ENCODE measurements around the gene MATN4. TPM values are rescaled to one million over a fixed set of nuclear protein-coding genes. Genes with fewer than 3 reads are reported as not detected.

Gene MATN4
- total RNA-seq, 4 donors from 2014 or later: 0.25 to 1.5 (median 0.94) TPM; not detected in 1

DNA sequence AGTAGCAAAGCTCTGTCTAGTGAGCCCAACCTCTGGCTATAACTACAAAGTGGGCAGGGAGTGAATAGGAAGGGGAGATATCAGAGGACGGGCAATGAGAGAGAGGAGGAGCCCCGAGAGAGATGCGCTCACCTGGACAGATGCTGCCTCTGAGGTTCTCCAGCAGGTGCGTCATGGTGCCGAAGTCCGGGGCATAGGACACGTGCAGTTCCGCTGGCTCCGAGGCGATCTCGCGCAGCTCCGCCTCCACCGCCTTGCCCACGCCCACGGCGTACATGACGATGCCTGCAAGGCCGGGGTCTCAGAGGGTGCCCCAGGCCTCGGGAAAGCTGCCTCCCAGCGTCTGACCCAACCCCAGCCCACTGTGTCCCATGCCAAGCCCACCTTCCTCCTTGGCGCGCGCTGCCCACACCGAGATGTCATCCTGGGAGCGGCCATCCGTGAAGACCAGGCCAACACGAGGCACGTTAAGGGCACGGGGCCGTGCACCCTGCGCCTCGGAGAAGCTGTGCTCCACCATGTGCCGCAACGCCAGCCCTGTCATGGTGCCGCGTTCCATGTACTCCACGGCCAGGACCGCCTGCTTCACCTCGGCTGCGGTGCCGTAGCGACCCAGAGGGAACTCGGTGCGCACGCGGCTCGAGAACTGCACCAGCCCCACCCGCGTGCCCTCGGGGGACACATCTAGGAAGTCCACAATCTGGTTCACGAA lies 10.2 kb downstream of the MATN4 start:
- no peak overlapping the region for H3K27ac ChIP-seq
- H3K4me1 ChIP-seq: peaks cover 13% of the 10 kb centered on the region
- H3K27me3 ChIP-seq: peaks cover 4% of the 10 kb centered on the region
- H3K4me3 ChIP-seq: no peak overlapping the region
- DNase-seq (ENCODE audit: low spot score in 2 of 2): no peak
- TF ChIP-seq POLR2A (IDR thresholded peaks at IDR 0.05) (no peak), CTCF (IDR thresholded peaks at IDR 0.05) (no peak), EP300 (IDR thresholded peaks at IDR 0.05) (no peak), POLR2AphosphoS5 (IDR thresholded peaks at IDR 0.05) (no peak)
- no peaks in the 10 kb centered on the region for H3K36me3 ChIP-seq
- H3K9me3 ChIP-seq: no peaks in the 10 kb centered on the region
- WGBS: 94% methylated on average over 42 of the region's 52 CpGs

DNA sequence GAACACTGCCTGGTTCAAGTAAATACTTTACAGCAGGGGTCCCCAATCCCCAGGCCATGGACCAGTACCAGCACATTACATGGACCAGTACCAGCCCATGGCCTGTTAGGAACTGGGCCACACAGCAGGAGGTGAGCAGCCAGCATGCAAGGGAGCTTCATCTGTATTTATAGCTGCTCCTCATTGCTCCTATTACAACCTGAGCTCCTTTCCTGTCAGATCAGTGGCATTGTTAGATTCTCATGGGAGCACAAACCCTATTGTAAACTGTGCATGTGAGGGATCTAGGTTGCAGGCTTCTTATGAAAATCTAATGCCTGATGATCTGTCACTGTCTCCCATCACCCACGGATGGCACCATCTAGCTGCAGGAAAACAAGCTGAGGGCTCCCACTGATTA lies 13.4 kb downstream of the MATN4 start:
- Histone ChIP-seq H3K27me3 (peaks cover 4% of the 10 kb centered on the region), H3K27ac (no peak overlapping the region), H3K4me3 (no peak overlapping the region), H3K9me3 (no peaks in the 10 kb centered on the region), H3K4me1 (peaks cover 24% of the 10 kb centered on the region), H3K36me3 (no peaks in the 10 kb centered on the region)
- DNase-seq (ENCODE audit: low spot score in 2 of 2): peak in 1 of 2 donors; percentile 60
- TF ChIP-seq EP300 (IDR thresholded peaks at IDR 0.05) (no peak), POLR2A (IDR thresholded peaks at IDR 0.05) (no peak), CTCF (IDR thresholded peaks at IDR 0.05) (no peak), POLR2AphosphoS5 (IDR thresholded peaks at IDR 0.05) (no peak)
- WGBS: 100% methylated on average over 1 of the region's 1 CpG

DNA sequence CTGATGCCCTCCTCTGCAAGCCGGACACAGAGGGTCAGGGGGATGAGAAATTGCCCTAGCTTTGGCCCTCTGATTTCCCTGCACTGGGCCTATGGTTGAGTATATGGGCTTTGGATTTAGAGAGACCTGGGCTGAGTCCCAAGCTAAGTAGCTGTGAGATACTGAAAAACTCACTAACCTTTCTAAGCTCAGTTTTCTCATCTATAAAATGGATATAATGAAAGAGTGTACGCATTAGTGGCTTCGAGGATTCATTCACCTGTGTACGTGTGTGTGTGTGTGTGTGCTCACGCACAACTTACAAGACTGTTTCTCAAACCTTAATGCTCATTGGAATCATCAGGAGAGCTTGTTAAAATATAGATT lies 14.1 kb downstream of the MATN4 start:
- Histone ChIP-seq H3K4me3 (peak overlapping the region; percentile 53), H3K27me3 (peaks cover 4% of the 10 kb centered on the region), H3K36me3 (no peaks in the 10 kb centered on the region), H3K4me1 (peaks cover 24% of the 10 kb centered on the region), H3K9me3 (no peaks in the 10 kb centered on the region), H3K27ac (no peak overlapping the region)
- TF ChIP-seq CTCF (IDR thresholded peaks at IDR 0.05) (no peak), POLR2A (IDR thresholded peaks at IDR 0.05) (no peak), EP300 (IDR thresholded peaks at IDR 0.05) (no peak), POLR2AphosphoS5 (IDR thresholded peaks at IDR 0.05) (no peak)
- no peak for DNase-seq (ENCODE audit: low spot score in 2 of 2)
- WGBS: 63% methylated on average over 4 of the region's 5 CpGs

DNA sequence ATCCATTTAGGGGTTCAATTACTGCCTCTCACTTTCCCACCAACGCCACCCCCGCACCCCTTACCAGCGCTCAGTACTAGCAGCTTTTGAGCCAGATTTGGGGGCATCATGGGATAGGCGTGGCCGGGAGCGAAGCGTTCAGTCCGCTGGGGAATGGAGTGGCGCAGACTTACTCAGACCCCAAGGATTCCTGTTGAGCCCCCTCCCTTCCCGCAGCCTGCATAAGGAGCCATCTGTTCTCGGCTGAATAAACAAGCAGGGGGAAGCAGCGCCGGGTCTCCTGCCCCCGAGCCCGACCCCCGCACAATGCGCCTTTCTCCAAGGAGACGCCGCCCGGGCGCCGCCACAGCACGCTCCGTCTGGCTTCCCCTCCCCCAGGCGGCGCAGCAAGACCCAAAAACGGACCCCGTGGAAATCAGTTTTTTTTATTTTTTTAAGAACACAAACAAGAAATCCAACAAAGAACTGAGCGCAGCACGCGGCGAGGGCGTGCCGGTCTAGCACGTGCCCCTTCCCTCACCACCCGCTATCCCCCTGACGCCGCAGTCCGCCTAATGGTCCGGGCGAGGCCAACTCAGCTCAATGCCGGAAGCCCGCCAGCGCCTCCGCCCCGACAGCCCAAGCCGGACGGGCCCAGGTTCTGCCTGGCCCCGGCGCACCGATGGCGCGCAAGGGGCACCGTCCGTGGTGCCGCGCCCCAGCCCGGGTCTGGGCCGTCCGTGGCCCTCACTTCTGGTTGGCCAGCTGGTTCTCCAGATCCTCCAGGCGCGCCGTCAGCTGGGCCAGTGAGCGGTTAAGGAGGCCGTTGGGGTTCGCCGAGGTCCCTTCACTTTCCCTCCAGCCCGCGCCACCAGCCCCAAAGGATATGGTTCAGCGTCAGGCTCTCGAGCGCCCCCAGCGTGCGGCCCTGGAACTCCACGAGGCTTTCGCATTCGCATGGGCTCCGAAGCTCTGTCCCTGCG lies 14.8 kb downstream of the MATN4 start:
- WGBS: 4% methylated on average over 19 of the region's 79 CpGs
- peak overlapping the region; percentile 55 for H3K27ac ChIP-seq

More for the DNA sequence above, 14.8 kb downstream of the MATN4 start:
- Histone ChIP-seq H3K4me3 (peak overlapping the region; percentile 53), H3K36me3 (no peaks in the 10 kb centered on the region), H3K9me3 (no peaks in the 10 kb centered on the region), H3K4me1 (peaks cover 24% of the 10 kb centered on the region), H3K27me3 (peaks cover 4% of the 10 kb centered on the region)
- TF ChIP-seq CTCF (IDR thresholded peaks at IDR 0.05) (peak; percentile 91 to 99), POLR2AphosphoS5 (IDR thresholded peaks at IDR 0.05) (no peak), EP300 (IDR thresholded peaks at IDR 0.05) (no peak), POLR2A (IDR thresholded peaks at IDR 0.05) (no peak)
- DNase-seq (ENCODE audit: low spot score in 2 of 2): peak; percentile 93 to 94
